K562 treated with DMSO at 1 percent for 4 hours (cell line): ENCODE measurements around the gene SWT1. TPM values are rescaled to one million over a fixed set of nuclear protein-coding genes. Genes with fewer than 3 reads are reported as not detected.

Experiments
- total RNA-seq: library from RNA; unstranded; fragments of 300-600 nt; gene quantifications from 2 replicates; pipeline ENCODE4 v1.2.3, GENCODE V29; 2022; ENCODE audit not compliant: insufficient read depth

SWT1 gene
- 1.9 and 2.1 TPM in 2 replicates for total RNA-seq

GRCh38 chr1:185156854-185157598 lies at the start of gene SWT1, which contains the start of gene TRMT1L:
SWT1 (plus strand) TSS chr1:185157167; CDS start chr1:185160842, 3,675 bp downstream.
TRMT1L (minus strand) TSS chr1:185156953; CDS start chr1:185156712, 241 bp downstream.

DNA sequence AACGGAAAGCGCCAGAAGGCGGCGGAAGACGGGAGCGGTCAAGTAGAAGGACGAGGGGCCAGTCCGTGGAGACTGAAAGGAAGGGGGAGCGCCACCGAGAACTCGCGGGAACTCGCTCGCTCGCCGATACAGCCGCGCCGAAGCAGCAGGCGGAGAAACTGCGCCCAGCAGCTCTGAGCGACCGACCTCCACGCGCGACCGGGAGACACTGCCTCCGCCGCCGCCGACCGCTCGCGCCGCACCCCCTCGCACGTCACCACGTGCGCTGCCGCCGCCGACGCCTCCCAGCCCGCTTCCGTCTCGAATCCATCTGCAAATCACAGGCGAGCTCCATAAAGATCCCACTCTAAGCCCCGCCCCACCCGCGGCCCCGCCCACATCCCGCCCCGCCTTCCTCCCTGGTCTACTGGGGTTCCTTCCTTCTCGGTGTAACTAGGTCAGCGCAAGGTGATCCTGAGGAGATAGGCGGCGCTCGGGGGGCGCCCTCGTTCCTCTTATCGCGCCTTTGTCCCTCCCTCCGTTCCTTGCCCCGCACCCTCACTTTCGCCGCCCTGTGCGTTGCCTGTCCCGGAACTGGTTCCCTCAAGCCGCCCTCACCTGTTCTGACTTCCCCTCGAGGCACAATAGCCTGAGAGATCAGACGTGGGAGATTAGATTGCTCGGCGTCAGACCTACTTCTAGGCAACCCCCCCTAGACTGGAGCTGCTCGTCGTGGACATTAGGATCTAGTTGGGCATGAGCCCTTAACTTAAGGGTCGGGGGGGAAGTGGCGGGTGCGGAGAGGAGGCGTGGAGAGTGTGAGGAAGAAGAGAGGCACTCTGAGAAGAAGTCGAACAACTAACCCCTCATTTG lies 160.3 kb downstream of the SWT1 start, which contains the start of gene IVNS1ABP:
TSS of gene IVNS1ABP (minus strand) at position 210 of the 852 bp plus-strand sequence. CDS start 7,750 bp downstream, outside the sequence.

Other genes starting within 250 kb of the SWT1 start
- gene NIBAN1, start 182.7 kb upstream of the SWT1 start, total RNA-seq, result 30.9 and 40.9 TPM in 2 replicates
- 7.1 and 7.9 TPM in 2 replicates for gene RNF2, start 111.6 kb upstream of the SWT1 start, total RNA-seq
- gene TRMT1L, start 214 bp upstream of the SWT1 start, total RNA-seq, result 15.6 and 21.5 TPM in 2 replicates
- 8.3 and 15.3 TPM in 2 replicates for gene IVNS1ABP, start 160.1 kb downstream of the SWT1 start, total RNA-seq